Cerebellar cortex (tissue), 1 donor: ENCODE data around the gene FBXO34.

Experiments
- DNase-seq: peaks from one replicate; pipeline ENCODE4 v3.0.0-alpha.2; 2015; ENCODE audit warnings: low spot score

The FBXO34 gene, protein sequence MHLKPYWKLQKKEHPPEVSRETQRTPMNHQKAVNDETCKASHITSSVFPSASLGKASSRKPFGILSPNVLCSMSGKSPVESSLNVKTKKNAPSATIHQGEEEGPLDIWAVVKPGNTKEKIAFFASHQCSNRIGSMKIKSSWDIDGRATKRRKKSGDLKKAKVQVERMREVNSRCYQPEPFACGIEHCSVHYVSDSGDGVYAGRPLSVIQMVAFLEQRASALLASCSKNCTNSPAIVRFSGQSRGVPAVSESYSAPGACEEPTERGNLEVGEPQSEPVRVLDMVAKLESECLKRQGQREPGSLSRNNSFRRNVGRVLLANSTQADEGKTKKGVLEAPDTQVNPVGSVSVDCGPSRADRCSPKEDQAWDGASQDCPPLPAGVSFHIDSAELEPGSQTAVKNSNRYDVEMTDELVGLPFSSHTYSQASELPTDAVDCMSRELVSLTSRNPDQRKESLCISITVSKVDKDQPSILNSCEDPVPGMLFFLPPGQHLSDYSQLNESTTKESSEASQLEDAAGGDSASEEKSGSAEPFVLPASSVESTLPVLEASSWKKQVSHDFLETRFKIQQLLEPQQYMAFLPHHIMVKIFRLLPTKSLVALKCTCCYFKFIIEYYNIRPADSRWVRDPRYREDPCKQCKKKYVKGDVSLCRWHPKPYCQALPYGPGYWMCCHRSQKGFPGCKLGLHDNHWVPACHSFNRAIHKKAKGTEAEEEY

DNA sequence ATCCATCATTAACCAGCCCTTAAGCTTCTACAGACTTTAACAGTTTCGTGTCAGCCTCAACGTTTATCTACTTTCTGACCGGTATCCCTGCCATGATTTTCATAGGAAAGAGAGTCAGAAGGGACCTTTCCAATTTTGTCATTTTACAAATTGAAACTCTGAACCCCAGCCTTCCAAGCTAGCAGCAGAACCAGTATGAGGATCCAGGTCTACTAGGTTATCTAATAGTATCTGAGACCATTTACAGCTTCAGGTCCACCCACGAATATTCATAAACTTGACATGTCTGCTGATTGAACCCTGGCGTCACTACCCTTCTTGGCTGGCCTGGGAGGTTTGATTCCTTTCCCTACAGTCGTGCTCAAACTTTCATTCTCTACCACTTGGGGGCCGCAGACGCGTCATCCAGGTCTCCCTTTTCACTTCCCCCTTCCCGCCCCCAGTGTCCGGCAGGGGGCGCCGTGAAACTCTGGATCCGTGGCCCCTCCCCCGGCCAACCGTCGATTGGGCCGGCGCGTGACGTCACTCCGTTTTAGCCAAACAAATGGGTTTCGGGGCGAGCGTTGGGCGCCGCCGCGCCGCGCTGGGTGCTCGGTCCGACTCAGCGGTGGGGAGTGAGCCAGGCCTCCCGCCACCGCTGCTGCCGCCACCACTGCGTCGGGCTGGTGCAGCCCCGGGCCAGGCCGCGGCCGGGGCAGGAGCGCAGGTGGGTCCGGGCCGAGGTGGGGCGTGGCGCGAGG is at the start of gene FBXO34:
Gene FBXO34 (plus strand): TSS at position 590 of the 740 bp plus-strand sequence. CDS start 78,970 bp downstream, outside the sequence.
- DNase-seq = peak; percentile 98

DNA sequence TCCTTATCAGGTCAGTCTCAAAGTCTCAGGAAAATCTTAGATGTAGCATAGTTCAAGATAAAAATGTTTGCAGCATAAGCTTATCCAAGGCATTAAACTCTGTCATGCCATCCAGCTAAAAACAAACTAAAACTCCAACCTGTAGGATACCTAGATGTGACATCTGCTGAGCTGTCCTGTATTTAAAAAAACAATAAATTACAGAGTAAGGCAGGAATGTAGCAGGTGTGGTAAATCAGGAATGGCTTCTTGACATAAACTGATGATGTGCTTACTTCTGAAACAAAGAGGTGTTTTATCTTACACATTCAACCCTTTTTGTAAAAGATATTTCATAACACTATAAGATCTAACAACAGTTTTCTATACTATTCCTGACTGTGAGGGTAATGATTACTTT is 49.3 kb upstream of the FBXO34 start:
- DNase-seq = no peak

DNA sequence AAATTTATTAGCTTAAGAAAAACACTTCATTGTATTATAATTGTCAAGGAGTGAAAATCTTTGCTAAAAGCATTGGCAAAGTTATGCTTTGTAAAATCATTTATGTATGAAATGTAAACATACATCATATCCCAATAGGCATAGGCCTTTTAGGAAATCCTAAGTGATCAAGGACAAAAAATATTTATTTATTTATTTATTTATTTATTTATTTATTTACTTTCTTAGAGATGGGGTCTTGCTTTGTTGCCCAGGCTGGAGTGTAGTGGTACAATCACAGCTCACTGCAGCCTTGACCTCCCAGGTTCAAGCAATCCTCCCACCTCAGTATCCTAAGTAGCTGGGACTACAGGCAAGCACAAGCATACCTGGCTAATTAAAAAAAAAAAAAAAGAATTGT is 47.9 kb upstream of the FBXO34 start:
- no peak for DNase-seq

DNA sequence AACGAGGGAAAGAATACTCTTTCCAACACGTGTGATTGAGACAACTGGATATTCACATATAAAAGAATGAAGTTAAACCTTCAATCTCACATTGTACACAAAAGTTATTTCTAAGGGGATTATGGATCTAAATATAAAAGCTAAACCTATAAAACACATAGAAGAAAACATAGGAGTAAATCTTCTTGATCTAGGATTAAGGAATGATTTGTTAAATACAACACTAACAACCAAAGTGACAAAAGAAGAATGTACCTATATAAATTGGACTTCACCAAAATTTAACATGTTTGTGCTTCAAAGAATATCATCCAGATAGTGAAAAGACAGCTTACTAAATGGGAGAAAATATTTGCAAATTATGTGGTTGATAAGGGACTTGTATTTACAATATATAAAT is 43.0 kb upstream of the FBXO34 start:
- DNase-seq = no peak

DNA sequence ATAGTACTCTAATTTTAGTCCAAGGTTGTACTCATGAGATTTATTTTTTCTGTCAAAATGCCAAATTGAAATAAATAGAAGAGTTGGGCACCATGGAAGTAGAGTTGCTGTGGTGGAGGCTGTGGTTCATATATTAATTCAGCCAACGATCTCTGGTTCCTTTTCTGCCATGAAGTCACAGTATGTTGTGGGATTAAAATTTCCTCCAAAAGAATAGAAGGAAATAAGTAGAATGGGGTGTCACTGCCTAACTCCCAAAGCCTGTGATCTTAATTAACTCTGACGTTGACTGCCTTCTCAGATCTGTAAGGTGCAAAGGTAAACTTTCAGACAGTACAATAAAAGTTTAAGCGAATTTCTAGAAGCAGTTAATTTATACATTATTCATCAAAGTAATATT is 37.6 kb upstream of the FBXO34 start:
- no peak for DNase-seq

DNA sequence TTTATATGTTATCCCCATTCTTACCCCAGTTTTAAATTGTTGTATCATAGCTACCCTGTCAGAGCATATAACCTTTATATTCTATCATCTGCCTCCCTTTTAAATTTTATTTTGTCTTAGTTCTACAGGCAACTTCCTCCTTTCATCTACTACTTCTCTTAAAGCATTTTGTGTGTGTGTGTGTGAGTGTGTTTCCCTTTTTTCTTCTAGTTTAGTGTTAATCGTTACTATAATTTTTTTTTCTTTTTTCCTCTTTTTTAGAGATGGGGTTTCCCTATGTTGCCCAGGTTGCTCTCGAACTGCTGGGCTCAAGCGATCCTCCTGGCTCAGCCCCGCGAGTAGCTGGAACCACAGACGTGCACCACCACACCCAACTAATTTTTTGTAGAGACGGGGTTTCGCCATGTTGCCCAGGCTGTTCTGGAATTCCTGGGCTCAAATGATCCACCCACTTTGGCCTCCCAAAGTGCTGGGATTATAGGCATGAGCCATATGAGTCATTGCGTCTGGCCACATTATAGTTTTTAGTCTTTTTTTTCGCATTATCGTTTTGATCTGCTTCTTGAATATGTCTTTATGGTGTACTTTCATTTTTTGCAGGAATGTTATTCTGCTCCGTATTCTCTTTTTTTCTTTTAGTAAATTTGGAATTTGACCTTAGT is 33.1 kb upstream of the FBXO34 start:
- no peak for DNase-seq

DNA sequence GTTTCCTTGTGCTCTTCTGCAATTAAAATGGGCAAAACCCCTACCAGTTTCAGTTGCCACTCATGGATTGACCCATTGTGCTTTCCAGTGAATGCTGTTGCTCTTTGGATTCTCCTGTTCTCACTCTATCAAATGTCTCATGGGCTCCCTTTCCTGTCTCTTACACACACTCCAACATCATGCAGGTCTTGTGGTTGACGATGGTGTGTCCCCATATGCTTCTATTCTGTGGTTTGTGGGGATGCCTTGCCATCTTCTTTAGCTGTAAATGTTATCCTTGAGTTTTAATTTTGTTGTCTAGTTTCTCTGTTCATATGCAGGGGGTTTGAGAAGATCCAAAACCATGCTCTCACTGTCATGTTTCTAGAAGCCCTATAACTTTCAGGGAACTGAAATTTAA is 31.9 kb upstream of the FBXO34 start:
- DNase-seq = no peak

DNA sequence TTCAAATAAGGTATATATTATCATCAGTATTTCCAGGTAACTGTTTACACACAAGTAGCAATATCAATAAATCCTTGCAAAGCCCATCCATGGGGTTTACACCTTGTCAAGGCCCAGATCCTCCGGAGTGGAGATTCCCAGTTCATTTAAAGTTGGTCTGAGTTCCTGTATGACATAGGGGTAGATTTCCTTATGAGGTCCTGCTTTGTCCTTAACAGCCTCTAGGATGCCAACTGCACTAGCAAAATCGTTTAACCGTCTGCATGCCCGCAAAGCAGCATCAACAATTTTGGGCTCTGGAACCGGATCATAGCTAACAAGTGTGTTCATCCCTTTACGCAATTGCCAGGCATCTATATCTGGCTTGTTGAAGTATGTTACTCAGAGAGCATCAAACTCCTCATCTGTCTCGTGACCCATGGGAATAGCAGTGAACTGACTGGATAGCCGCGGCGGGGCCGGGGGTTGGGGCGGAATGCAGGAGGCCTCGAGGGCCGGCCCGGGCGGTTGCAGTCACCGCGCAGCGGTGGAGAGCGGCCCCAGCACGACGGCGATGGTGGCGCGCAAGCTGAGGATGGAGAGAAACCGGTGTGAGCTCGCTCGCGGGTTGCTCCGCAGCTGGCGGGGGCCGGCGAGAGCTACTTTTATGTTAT is 30.6 kb upstream of the FBXO34 start:
- DNase-seq = no peak

DNA sequence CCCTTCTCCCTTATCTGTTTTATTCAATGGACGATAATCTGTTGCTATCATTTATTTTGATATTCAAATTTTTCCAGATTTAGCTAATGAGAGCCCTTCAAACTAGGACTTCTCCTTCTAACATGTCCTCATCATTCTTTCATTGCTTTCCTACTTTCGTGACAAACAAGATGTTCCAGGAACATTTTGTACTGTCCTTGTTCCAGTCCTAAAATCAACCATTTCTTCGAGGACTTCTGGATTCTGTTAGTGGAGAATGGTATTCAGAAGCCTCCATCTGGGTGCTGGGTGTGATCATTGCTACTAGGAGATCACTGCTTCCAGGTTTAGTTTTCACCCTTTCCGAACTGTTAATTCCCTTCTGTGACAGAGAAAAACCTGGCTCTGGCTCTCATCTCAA is 29.5 kb upstream of the FBXO34 start:
- no peak for DNase-seq

DNA sequence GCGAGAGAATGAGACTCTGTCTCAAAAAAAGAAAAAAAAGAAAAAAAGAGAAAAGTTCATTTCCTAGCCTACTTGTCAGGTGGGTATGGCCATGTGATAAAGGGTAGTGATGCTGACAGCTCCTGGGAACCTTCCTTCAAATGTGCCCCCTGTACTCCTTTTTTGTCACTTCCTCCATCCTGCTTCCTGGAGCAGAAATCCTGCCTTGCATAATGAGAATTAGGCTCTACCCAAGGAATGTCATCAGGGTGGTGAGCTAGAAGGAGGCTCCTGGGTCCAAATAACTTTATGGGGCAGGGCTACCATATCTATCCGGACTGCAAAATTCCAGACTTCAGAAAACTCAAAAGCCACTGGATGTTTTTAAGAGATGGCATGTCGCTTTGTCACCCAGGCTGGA is 27.8 kb upstream of the FBXO34 start:
- DNase-seq = no peak

DNA sequence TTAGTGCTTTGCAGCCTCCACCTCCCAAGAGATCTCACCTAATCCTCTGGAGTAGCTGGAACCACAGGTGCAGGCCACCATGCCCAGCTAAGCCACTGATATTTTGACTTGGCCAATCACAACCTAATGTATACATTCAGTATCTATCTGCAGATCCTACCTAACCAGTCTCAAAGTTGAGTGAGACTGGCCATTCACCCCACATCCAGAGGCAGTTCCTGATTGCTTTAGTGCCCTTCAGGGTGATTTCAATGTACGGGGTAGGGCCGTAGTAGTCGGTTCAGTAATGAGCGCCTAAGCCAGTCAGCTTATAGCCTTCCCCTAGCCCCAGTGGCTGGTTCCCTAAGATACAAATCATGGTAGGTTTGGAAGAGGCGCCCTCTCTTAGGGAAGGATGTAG is 27.4 kb upstream of the FBXO34 start:
- no peak for DNase-seq

DNA sequence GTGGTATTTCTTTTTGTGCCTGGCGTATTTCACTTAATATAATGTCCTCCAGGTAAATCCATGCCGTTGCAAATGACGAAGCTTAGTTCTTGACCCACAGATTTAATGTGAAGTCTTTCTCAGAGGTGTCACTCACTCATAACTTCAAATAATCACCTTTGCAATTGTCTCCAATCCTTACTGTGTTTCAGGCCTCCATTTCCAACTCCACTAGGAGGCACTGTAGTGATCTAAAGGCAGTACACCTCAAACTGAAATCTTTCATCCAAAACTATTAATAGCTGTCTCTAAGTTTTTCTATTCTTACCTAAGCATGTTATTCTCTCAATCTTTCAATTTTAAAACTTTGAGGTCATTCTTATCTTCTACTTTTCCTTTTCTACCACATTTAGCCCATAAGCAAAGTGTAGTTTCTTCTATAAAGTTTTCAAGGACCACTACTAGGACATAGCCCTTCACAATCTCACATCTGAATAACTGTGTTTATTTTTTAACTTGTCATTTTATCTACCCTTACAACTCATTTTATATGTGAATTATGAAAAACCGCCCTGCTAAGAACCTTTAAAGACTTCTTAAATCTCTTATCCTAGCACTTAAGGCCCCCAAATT is 25.5 kb upstream of the FBXO34 start:
- DNase-seq = peak; percentile 27

DNA sequence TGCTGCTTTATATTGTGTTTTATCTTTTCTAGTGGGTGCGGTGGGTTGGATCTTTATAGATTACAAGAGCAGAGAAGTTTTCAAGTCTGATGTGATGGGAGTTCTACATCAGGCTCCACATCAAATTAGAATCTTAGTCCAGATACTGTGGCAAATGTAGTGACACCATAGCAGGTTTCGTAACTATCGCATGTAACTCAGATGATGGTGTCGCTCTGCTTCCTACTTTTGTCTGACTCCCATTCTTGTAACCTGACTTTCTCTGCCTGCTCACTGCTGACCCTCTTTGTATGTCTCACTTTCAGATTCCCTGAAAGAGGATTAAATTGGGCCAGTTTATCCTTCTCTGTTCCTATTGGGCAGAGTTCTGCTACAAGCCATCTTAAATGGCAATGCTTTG is 22.8 kb upstream of the FBXO34 start:
- no peak for DNase-seq

DNA sequence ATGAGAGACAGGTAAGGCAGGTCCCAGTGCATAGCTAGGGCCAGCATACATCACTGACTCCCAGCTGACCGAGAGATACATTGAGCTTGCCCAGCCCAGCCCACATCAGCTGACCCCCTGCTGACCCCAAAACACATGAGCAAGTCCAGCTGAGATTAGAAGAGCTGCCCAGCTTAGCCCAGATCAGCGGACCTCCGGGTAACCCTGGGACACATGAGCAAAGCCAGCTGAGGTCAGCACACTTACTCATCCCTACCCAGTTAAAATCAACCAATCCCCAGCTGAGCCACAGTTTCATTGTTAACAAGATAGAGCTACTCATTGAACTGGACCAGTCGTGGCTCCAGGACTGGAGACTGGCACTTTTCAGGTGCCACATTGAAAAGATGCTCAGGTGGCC is 21.8 kb upstream of the FBXO34 start:
- no peak for DNase-seq

DNA sequence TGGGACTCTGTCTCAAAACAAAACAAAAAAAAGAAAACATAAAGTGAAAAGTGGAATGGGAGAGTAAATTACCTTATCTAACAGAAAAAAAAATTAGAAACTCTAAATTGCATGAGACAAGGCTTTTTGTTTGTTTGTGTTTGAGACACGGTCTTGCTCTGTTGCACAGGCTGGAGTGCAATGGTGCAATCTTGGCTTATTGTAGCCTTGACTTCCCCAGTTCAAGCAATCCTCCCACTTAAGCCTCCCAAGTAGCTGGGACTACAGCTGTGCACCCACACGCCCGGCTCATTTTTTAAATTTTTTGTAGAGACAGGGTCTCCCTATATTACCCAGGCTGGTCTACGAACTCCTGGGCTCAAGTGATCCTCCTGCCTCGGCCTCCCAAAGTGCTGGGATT is 17.9 kb upstream of the FBXO34 start:
- no peak for DNase-seq

DNA sequence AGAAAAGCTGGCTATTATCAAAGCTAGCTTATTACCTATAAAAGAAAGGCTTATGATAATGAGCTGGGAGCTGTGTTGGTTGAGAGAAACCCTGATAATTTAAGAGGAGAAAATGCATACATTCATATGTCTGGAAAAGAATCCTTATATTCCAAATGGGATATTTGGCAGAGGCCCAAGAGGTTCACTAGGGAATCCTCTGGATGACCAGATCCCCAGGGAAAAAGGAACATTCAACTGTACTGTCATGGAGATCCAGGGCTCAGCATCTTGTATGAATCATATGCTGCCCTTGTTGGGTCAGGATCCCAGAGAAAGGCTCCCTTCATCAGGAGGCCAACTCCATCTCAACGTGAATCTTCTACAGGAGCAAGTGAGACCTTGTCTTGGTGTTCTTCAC is 16.6 kb upstream of the FBXO34 start:
- no peak for DNase-seq

DNA sequence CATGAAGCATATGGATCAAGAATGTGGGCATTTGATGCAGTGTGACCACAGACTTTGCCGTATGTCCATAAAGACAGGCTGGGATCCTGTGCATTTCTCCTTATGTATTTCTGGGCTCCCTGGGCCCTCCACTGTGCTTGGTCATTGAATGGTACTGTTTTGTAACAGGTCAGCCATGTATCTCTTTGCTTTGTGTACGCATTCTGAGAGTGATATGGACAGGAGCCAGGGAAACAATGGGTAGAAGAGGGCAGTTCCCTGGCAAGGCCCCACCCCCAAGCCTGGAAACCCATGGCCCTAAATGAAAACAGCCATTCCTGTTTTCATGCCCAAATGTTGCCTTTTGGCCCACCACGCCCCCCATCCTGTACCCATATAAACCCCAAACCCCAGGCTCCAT is 15.2 kb upstream of the FBXO34 start:
- DNase-seq = no peak

DNA sequence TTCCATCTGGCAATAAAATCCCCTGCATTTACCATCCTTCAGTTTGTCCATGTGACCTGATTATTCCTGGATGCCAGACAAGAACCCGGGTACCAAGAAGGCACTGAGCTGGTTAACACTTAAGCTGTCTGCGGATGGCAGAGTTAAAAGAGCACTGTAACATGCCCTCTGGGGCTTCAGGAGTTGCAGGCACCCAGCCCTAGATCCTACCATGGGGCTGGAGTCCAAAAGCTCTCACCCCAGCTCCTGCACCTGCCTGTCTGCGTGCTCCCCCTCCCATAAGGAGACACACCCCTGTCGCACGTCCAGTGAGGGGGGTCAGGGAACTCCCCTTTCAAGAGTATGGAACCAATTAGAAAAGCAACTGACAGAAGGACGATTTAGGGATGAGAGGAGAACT is 14.6 kb upstream of the FBXO34 start:
- DNase-seq = no peak

DNA sequence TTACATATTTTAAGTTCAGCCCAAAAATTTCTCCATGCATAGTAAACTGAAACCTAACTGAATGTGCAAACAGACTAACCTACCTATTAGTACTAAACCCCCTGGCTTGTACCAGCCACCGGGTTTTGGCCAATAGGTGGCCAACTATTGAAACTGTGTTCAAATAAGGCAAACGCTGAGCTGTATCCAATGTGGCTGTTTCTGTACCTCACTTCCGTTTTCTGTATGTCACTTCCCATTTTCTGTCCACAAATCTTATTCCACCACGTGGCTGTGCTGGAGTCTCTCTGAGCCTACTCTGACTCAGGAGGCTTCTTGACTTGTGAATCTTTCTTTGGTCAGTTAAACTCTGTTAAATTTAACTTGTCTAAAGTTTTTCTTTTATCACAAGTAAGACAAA is 6.0 kb upstream of the FBXO34 start:
- no peak for DNase-seq

DNA sequence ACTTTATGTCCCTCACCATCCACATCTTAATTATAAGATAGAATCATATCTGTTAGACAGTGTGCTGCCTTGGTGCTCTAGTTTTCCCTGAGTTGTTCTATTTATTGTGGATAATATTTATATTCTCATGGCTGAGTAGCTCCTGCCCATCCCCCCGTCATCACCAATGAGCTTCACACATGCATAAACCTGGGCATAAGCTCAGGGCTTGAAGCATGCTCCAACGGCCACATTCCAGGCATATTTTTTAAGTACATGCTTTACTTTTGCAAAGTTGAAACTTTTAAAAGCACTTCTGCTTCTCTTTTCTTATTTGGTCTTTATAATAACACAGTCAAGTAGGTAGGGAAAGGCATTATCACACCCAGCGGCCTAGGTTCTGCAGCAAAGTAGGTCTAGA is 3.4 kb upstream of the FBXO34 start:
- DNase-seq = no peak

DNA sequence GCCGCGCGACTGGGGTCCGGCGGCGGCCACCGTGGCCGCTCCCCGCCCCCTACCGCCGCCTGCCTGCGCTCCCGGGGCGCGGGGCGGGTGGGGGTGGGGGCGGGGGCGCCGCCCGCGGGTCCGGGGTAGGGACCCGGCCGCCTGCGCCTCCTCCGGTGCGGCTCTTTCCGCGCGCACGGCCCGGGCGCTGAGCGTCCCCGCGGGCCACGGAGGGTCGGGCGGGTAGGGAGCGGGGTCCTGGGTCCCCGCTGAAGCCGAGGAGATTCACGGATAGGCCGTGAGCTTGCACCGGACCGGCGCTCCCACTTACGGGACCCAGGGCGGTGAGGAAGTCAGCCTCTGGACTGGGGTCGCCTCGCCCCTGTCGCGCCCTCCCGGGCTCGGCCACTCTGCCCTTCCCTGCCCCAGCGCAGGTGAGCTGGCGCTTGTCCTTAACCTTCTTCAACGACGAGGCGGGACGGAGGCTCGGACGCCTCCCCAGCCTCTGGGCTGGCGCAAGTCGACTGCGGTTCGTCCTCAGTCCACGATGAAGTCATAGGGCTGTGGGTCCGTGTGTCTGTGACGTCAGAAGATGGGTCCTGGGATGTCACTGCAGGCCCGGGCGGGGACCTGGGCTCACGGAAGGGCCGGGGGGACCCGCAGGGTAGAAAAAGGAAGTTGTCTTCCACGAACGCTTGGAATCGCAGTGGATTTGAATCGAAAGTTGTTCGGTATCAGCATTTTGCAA is 514 bp downstream of the FBXO34 start:
- DNase-seq = peak; percentile 63
